Activated CD4-positive, CD25-positive, alpha-beta regulatory T cell treated with anti-CD3 and anti-CD28 coated beads, Interleukin-2, amount 50 U/mL, for 24 hours (primary cell): ENCODE measurements around the gene UBL5.

ENCODE experiments used
- ATAC-seq, 2 donors: fragments of 150-1000 bp; cut with Tn5 transposase; one replicate each; pipeline ENCODE4 v1.10.0; 2021; ENCODE audit warnings: mild to moderate bottlenecking in 1 of 2, moderate library complexity in 1 of 2

Gene UBL5

GRCh38 chr19:9856609-9857008 is 28.9 kb downstream of the UBL5 start:
- no peak for ATAC-seq

GRCh38 chr19:9857076-9857721 is 29.5 kb downstream of the UBL5 start:
- ATAC-seq: no peak

GRCh38 chr19:9857920-9858746 is 30.4 kb downstream of the UBL5 start:
- peak; percentile 71 to 72 for ATAC-seq

- ATAC-seq: no peak
These were observed 31.0 kb downstream of the UBL5 start for GRCh38 chr19:9858766-9859165.

- no peak for ATAC-seq
These were observed 32.7 kb downstream of the UBL5 start for GRCh38 chr19:9860407-9860806.

DNA sequence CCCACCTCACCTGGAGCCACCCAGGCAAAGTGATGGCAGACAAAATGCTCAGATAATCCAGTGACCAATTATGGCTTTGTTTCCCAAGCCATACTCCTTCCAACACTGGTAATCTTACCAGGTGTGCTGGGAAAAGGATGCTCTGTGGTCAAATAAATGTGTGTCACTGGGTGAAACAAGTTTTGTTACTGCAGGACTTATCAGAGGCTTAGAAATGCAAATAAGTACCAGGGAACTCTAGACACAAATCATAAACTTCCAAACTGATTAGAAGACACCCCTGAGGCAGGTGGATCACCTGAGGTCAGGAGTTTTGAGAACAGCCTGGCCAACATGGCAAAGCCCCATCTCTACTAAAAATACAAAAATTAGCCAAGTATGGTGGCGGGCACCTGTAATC is 33.8 kb downstream of the UBL5 start:
- no peak for ATAC-seq

DNA sequence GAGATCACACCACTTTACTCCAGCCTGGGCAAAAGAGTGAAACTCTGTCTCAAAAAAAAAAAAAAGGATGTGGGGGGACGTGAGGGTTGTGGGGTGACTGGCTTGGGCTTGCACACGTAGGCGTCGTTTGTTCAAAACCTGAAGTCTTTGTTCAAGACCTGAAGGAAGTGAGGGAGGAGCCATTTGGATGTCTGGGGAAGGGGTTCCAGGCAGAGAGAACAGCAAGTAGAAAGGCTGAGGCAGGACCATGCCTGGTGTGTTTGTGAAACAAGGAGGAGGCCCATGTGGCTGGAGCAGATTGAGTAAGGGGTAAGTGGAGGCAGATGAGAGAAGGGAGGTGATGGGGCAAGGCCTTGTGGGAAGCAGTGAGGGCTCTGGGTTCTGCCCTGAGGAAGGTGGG is 35.2 kb downstream of the UBL5 start:
- no peak for ATAC-seq

GRCh38 chr19:9863759-9864158 is 36.0 kb downstream of the UBL5 start:
- ATAC-seq: peak in 1 of 2 donors; percentile 66

GRCh38 chr19:9865732-9866501 is 38.2 kb downstream of the UBL5 start:
- no peak for ATAC-seq

DNA sequence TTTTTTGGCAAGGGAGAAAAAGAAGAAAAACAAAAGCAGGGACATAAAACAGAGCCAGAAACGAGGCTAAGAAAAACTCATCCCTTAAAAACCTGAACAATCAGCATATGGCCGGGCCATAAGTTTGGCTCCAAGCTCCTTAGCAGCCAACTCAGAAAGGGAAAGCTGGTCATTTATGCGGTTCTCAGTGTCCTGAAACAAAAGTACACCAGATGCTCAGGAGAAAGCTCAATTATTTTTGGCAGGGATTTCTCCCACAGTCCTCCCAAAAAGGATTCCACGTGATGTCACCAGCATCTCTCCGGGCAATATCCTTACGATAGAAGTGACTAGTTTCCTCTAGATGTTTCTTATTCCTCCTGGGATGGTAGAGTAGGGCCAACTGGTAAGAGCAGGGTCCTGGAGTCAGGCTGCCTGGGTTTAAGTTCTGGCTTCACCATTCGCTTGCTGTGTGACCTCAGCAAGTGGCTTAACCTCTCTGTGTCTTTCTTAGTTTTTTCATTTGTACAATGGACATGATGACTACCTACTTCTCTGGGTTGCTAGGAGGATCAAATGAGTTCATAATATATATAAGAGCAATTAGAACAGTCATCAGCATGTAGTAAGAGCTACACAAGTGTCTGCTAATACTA is 41.4 kb downstream of the UBL5 start:
- no peak for ATAC-seq

GRCh38 chr19:9871626-9872338 is 44.1 kb downstream of the UBL5 start:
- no peak for ATAC-seq

GRCh38 chr19:9872618-9873242 is 45.0 kb downstream of the UBL5 start:
- ATAC-seq: no peak

DNA sequence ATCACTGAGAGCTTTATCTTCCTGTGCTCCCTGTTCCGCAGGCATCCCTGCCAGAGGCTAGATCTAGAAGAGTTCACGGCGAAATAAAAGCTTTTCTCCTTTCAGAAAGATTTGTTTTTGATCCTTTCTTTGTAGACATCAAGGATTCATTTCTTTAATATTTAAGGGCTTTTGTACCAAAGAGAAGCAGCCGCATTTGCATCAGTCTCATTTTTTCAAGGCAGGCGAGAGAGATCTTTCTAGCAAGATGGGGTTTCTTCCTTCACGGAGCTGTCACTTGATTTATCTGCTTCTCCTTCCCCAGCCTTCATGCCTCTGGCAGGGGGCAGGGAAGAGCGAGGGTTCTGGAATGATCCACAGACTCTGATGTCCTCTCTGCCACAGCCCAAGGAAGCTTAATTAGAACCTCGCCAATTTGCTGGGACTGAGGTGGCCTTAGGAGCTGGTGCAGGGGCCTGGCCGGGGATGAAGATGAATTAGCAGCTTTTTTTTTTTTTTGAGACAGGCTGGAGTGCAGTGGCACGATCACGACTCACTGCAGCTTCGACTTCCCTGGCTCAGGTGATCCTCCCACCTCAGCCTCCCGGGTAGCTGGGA is 47.4 kb downstream of the UBL5 start:
- no peak for ATAC-seq

- no peak for ATAC-seq
These were observed 48.1 kb downstream of the UBL5 start for GRCh38 chr19:9875796-9876195.

DNA sequence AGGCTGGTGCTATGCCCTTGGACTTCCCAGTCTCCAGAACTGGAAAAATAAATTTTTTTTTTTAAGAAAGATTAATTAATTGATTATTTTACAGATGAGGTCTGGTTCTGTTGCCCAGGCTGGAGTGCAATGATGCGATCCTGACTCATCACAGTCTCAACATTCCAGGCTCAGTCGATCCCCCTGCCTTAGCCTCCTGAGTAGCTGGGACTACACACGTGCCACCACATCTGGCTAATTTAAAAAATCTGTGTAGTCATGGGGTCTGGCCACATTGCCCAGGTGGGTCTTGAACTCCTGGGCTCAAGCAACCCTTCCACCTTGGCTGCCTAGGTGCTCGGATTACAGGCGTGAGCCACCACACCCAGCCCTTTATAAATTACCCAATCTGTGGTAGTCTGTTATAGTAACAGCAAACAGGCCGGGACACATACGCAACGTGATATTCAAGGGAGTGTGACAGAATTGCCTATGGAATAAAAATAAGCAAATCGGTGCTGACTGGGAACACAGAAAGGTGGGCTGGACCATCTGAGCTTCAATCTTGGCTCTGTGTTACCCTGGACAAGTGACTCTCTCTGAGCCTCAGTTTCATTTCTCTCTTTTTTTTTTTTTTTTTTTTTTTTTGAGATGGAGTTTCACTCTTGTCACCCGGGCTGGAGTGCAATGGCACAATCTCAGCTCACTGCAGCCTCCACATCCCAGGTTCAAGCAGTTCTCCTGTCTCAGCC is 50.2 kb downstream of the UBL5 start:
- no peak for ATAC-seq

DNA sequence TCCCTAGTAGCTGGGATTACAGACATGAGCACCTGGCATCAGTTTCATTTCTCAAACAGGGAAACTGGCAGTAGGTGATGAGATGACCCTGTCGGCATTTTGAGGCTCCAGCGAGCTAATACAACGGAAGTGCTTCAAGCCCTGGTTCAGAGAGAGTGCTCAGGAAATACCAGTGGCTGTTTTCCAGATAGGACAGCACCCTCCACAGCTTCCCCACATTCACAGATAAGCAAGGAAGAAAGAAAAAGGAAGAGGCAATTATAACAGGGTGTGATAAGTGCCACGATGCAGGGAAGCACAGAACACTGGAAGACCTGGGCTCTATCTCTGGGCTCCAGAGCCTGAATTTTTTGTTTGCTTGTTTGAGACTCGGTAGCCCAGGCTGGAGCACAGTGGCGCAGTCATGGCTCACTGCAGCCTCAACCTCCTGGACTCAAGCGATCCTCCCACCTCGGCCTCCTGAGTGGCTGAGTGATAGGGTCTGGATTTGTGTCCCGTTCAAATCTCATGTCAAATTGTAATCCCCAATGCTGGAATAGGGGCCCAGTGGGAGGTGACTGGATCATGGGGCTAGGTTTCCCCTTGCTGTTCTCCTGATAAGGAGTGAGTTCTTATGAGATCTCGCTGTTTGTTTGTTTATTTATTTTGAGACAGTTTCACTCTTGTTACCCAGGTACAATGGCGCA is 50.9 kb downstream of the UBL5 start:
- no peak for ATAC-seq
